ENCODE measurements around the gene SLC35D1. TPM values are rescaled to one million over a fixed set of nuclear protein-coding genes. Genes with fewer than 3 reads are reported as not detected.

The SLC35D1 gene
- total and polyA plus RNA-seq, 2 of the 13 experiments (the other 11 are each of a cell fraction or from before 2014, with no cell fraction given) = 12.4 to 41.5 TPM

- Histone ChIP-seq H3K4me2 (ENCODE audit: low read depth, low read length) (no peak overlapping the region), H3K9ac (ENCODE audit: insufficient read depth, low read depth, low read length) (no peak overlapping the region), H3K27ac (ENCODE audit: extremely low read length, insufficient read depth, low read length) (no peak overlapping the region), H3K79me2 (ENCODE audit: insufficient read depth, low read length) (no peaks in the 10 kb centered on the region), H3K4me1 (ENCODE audit: insufficient read depth, low read length) (no peaks in the 10 kb centered on the region), H2AFZ (ENCODE audit: low read length) (no peak overlapping the region), H3K27me3 (ENCODE audit: control insufficient read depth in 1 of 2, insufficient read depth in 2 of 2, low read length in 2 of 2) (no peaks in the 10 kb centered on the region), H3K9me3 (ENCODE audit: low read length) (no peaks in the 10 kb centered on the region), H4K20me1 (ENCODE audit: insufficient read depth, low read length) (no peaks in the 10 kb centered on the region), H3K4me3 (replicated peaks in 1 of 3; ENCODE audit: insufficient read depth in 1 of 3, low read depth in 2 of 3, low read length in 3 of 3) (no peak overlapping the region), H3K36me3 (replicated peaks in 1 of 2; ENCODE audit: control insufficient read depth in 1 of 2, insufficient read depth in 2 of 2, low read length in 2 of 2) (peaks cover 8 to 32% of the 10 kb centered on the region in 2 experiments; a peak in 4 of 5 replicates)
- intact Hi-C loops (cut with micrococcal nuclease; ENCODE audit: unreplicated experiment) = no loop called here
- TF ChIP-seq ZNF326 (CRISPR knock-in tag; IDR thresholded peaks at IDR 0.05; ENCODE audit: borderline replicate concordance) (no peak), ZNF337 (CRISPR knock-in tag; IDR thresholded peaks at IDR 0.05; ENCODE audit: borderline replicate concordance, low read depth) (no peak), GPBP1L1 (CRISPR knock-in tag; IDR thresholded peaks at IDR 0.05) (no peak), CERS6 (CRISPR knock-in tag; IDR thresholded peaks at IDR 0.05) (no peak), ZNF547 (CRISPR knock-in tag; IDR thresholded peaks at IDR 0.05) (no peak), NFRKB (IDR thresholded peaks at IDR 0.05) (no peak), ZSCAN22 (CRISPR knock-in tag; IDR thresholded peaks at IDR 0.05) (no peak), MIER2 (CRISPR knock-in tag; IDR thresholded peaks at IDR 0.05) (no peak)
- no TSS peak for BruUV-seq (replicated peaks)
- ChIA-PET POLR2A (no interaction called here), CTCF (ENCODE audit: low intra/inter-chr PET ratio, low total read pairs) (no interaction called here)
- ATAC-seq (no peak), FAIRE-seq (no peak), DNase-seq (ENCODE audit: low spot score) (no peak)
- 85% methylated on average over 2 of the region's 2 CpGs for WGBS (ENCODE audit: low lambda C conversion rate)
- in situ Hi-C loops (cut with HindIII; ENCODE audit: extremely low pct_ligation_motif_present, low pct_unique_long_range_greater_than_20kb) = no loop called here
These were observed 40.4 kb downstream of the SLC35D1 start for GRCh38 chr1:67013573-67013972.
